ENCODE measurements around the gene CARS2.

Gene CARS2

GRCh38 chr13:110719036-110719710 is 13.3 kb upstream of the CARS2 start:
- no peak for TF ChIP-seq MYC (IDR thresholded peaks at IDR 0.05; ENCODE audit: low read depth, low read length)
- TF ChIP-seq, protein P1, sequence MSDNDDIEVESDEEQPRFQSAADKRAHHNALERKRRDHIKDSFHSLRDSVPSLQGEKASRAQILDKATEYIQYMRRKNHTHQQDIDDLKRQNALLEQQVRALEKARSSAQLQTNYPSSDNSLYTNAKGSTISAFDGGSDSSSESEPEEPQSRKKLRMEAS (IDR thresholded peaks at IDR 0.05; ENCODE audit: low read depth, low read length), result no peak
- TF ChIP-seq POLR2A (IDR thresholded peaks at IDR 0.05; ENCODE audit: extremely low read depth, insufficient read length), result no peak
- no peak for TF ChIP-seq CTCF (IDR thresholded peaks at IDR 0.05; ENCODE audit: low read depth, low read length)
- no peak for DNase-seq (ENCODE audit: low read depth)

DNA sequence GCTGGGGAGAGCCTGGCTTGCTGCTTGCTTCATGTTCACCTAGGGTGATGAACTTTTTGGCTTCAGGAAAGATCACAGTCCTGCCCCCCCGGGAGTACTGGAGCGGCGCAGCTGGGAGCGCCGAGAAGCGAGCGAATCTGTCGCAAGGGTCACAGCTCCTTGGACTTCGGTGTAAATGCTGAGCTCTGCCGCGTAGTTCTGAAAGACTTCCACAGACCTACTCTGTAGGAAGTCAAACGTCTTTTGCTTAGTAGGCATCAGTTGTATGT is 10.3 kb upstream of the CARS2 start:
- TF ChIP-seq CTCF (IDR thresholded peaks at IDR 0.05; ENCODE audit: low read depth, low read length) (no peak), MYC (IDR thresholded peaks at IDR 0.05; ENCODE audit: low read depth, low read length) (no peak), POLR2A (IDR thresholded peaks at IDR 0.05; ENCODE audit: extremely low read depth, insufficient read length) (no peak)
- TF ChIP-seq, protein P1 (IDR thresholded peaks at IDR 0.05; ENCODE audit: low read depth, low read length), result no peak
- DNase-seq (ENCODE audit: low read depth), result peak; percentile 66
- peak overlapping the region; percentile 92 for H3K4me3 ChIP-seq (ENCODE audit: low read depth, low read length)

More at GRCh38 chr13:110719036-110719710, 13.3 kb upstream of the CARS2 start:
- no peak overlapping the region for H3K4me3 ChIP-seq (ENCODE audit: low read depth, low read length)

DNA sequence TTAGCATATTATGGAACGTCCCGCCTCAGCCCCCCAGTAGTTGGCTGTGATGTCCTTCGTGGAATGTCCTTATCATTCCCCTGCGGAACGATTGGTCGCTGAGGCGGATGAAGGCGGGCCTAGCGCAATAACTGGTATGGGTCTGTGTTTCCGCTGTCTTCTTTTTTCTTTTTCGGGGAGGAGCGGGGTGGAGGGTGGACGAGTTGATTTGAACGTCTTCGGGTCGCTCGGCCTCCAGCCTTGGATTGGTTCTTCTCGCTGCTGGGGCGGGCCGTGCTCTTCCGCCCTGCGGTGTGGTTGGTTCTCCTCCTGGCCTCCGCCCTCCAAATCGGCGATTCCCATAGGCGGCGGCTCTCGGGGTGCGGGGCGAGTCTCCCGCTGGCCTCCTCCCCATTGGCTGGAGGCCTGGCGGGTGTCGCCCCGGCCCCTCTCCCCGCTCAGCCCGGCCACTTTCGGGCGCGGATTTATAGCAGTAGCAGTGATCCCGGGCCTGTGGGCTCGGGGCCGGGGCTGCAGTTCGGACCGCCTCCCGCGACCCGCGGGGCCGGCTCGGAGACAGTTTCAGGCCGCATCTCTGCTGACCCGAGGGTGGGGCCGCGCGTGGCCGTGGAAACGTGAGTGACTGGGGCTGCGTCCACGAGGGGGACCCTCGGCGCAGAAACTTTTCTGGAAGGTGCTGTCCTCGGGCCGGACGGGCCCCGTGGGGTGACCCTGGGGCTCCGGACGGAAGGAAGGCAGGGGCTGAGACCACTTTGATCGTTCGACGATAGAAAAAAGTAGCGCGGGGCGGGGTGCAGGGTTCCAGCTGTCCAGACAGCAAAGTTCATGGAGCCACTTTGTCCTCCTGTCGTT is 9.7 kb upstream of the CARS2 start:
- peak overlapping the region; percentile 92 for H3K4me3 ChIP-seq (ENCODE audit: low read depth, low read length)
- TF ChIP-seq POLR2A (IDR thresholded peaks at IDR 0.05; ENCODE audit: extremely low read depth, insufficient read length), result peak; percentile 49
- TF ChIP-seq, protein P1 (IDR thresholded peaks at IDR 0.05; ENCODE audit: low read depth, low read length), result no peak
- DNase-seq (ENCODE audit: low read depth), result peak; percentile 100

DNA sequence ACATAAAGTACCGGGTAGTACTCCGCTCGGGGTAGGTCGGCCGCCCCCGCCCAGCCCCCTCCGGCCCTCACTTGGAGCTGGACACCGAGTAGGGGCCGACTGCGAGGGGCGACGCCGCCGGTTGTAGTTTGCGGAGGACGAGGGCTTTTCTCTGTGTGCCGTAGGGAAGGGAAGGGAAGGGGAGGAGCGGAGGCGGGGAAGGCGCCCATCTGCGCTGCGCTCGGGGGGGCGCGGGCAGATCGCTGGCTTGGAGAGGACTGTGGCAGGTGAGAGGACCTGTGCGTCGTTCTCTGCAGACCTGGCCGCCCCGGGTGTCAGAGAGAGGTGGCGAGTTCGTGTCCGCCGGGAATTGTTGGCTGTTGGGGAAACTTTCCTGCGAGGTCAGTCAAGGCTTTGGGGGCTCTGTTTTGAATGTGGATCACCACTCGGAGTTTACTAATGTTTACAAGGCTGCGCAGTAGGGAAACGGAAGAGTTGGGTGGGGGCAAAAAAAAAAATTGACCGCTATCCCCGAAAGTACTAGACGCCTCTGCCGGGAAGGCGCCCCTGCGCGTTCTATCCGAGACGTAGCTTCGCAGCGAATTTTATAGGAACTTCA is 9.0 kb upstream of the CARS2 start:
- TF ChIP-seq POLR2A (IDR thresholded peaks at IDR 0.05; ENCODE audit: extremely low read depth, insufficient read length), result peak; percentile 100
- TF ChIP-seq MYC (IDR thresholded peaks at IDR 0.05; ENCODE audit: low read depth, low read length), result peak; percentile 68
- TF ChIP-seq, protein P1 (IDR thresholded peaks at IDR 0.05; ENCODE audit: low read depth, low read length), result no peak; the same call in 1 of the 2 replicates
- no peak for TF ChIP-seq CTCF (IDR thresholded peaks at IDR 0.05; ENCODE audit: low read depth, low read length)
- peak; percentile 72 for DNase-seq (ENCODE audit: low read depth)
- peak overlapping the region; percentile 72 for H3K4me3 ChIP-seq (ENCODE audit: low read depth, low read length)

DNA sequence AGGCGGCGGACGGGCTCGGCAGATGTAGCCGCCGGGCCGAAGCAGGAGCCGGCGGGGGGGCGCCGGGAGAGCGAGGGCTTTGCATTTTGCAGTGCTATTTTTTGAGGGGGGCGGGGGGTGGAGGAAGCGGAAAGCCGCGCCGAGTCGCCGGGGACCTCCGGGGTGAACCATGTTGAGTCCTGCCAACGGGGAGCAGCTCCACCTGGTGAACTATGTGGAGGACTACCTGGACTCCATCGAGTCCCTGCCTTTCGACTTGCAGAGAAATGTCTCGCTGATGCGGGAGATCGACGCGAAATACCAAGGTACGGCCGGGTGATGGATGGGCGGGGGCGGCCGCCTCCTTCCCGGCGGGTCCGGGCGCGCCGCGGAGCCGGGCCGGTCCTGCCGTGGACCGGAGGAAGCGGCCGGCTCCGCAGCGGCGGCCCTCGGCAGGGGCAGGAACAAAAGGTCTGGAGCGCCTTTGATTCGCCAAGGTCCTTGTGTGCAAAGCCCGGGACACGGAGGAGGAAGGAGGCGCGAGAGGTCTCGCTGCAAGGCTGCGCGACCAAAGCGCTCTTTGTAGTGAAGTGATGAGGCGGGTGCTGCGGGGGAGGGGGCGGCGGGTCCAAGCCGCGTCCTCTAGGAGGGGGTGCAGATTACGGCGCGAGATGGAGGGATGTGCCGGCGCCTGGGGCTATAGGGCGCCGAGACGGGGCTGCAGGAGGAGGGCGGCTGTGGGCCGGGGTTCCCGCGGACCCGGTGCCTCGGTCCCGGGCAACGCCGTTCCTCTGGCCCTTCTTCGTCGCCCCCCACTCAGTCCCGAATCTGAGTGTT is 8.3 kb upstream of the CARS2 start:
- no peak for TF ChIP-seq MYC (IDR thresholded peaks at IDR 0.05; ENCODE audit: low read depth, low read length)
- TF ChIP-seq CTCF (IDR thresholded peaks at IDR 0.05; ENCODE audit: low read depth, low read length), result no peak
- no peak for TF ChIP-seq POLR2A (IDR thresholded peaks at IDR 0.05; ENCODE audit: extremely low read depth, insufficient read length)
- TF ChIP-seq, protein P1 (IDR thresholded peaks at IDR 0.05; ENCODE audit: low read depth, low read length), result no peak
- peak; percentile 79 for DNase-seq (ENCODE audit: low read depth)
- H3K4me3 ChIP-seq (ENCODE audit: low read depth, low read length), result peak overlapping the region; percentile 72
